ENCODE measurements around the gene SLC44A1.
A peak's percentile ranks its signal among the peaks of the same experiment; 100 is the strongest.

SLC44A1 gene

GRCh38 chr9:105341434-105342146, 97.1 kb downstream of the SLC44A1 start:
- DNase-seq = no peak

GRCh38 chr9:105342147-105342505, 97.7 kb downstream of the SLC44A1 start:
- no peak for DNase-seq

- DNase-seq = no peak
Observed at GRCh38 chr9:105344283-105344682, 99.8 kb downstream of the SLC44A1 start.

GRCh38 chr9:105345626-105346025, 101.2 kb downstream of the SLC44A1 start:
- no peak for DNase-seq

- no peak for DNase-seq
Observed at GRCh38 chr9:105346273-105346672, 101.8 kb downstream of the SLC44A1 start.

GRCh38 chr9:105354448-105354847, 110.0 kb downstream of the SLC44A1 start:
- DNase-seq = no peak

- no peak for DNase-seq
Observed at GRCh38 chr9:105355781-105356180, 111.3 kb downstream of the SLC44A1 start.

GRCh38 chr9:105357937-105358336, 113.5 kb downstream of the SLC44A1 start:
- no peak for DNase-seq

GRCh38 chr9:105359892-105360291, 115.4 kb downstream of the SLC44A1 start:
- DNase-seq = no peak

- no peak for DNase-seq
Observed at GRCh38 chr9:105360344-105360743, 115.9 kb downstream of the SLC44A1 start.

GRCh38 chr9:105361873-105362272, 117.4 kb downstream of the SLC44A1 start:
- DNase-seq = no peak

GRCh38 chr9:105362470-105362869, 118.0 kb downstream of the SLC44A1 start:
- DNase-seq = no peak

- DNase-seq = no peak
Observed at GRCh38 chr9:105363837-105364236, 119.4 kb downstream of the SLC44A1 start.

GRCh38 chr9:105369911-105370310, 125.5 kb downstream of the SLC44A1 start:
- no peak for DNase-seq

- no peak for DNase-seq
Observed at GRCh38 chr9:105373723-105374122, 129.3 kb downstream of the SLC44A1 start.

- DNase-seq = no peak
Observed at GRCh38 chr9:105375323-105375722, 130.9 kb downstream of the SLC44A1 start.

GRCh38 chr9:105376893-105377292, 132.4 kb downstream of the SLC44A1 start:
- no peak for DNase-seq

- DNase-seq = peak; percentile 36
Observed at GRCh38 chr9:105385381-105385985, 141.0 kb downstream of the SLC44A1 start.

GRCh38 chr9:105389796-105390195, 145.3 kb downstream of the SLC44A1 start:
- DNase-seq = no peak

GRCh38 chr9:105390871-105391270, 146.4 kb downstream of the SLC44A1 start:
- no peak for DNase-seq

- DNase-seq = no peak
Observed at GRCh38 chr9:105391288-105391687, 146.8 kb downstream of the SLC44A1 start.

- no peak for DNase-seq
Observed at GRCh38 chr9:105392531-105392930, 148.1 kb downstream of the SLC44A1 start.

- DNase-seq = no peak
Observed at GRCh38 chr9:105393576-105394344, 149.3 kb downstream of the SLC44A1 start.

- no peak for DNase-seq
Observed at GRCh38 chr9:105396441-105396840, 152.0 kb downstream of the SLC44A1 start.

All from CD4-positive, alpha-beta T cell treated with Interleukin-6 for 4 hours (primary cell).